HepG2 (cell line): ENCODE results near the gene PTCRA. TPM values are rescaled to one million over a fixed set of nuclear protein-coding genes. Genes with fewer than 3 reads are reported as not detected.

ENCODE experiments used
- ATM ChIP-seq: fragments of 450-650 bp; IDR thresholded peaks from 2 replicates; pipeline ENCODE4 v1.7.1; 2017; ENCODE audit warnings: mild to moderate bottlenecking, borderline replicate concordance
- FOXK2 ChIP-seq: fragments of 450-650 bp; IDR thresholded peaks from 2 replicates; pipeline ENCODE4 v1.6.1; 2016
- HMG20A ChIP-seq: IDR thresholded peaks from 2 replicates; pipeline ENCODE4 v1.6.1; 2016; ENCODE audit warnings: borderline replicate concordance
- HOXA3 ChIP-seq: sonication (generic); formaldehyde crosslinking; IDR thresholded peaks from 2 replicates; pipeline ENCODE4 v1.5.0; 2020; ENCODE audit warnings: missing genetic modification reagents
- JARID2 ChIP-seq: sonication (generic); formaldehyde crosslinking; IDR thresholded peaks from 2 replicates; pipeline ENCODE4 v1.8.1; 2023; ENCODE audit warnings: missing genetic modification reagents, inconsistent platforms; ENCODE audit not compliant: insufficient replicate concordance
- MEIS1 ChIP-seq: sonication (generic); formaldehyde crosslinking; IDR thresholded peaks from 2 replicates; pipeline ENCODE4 v1.9.0; 2021; ENCODE audit warnings: mild to moderate bottlenecking, missing genetic modification reagents, moderate library complexity, borderline replicate concordance
- MIER3 ChIP-seq: IDR thresholded peaks from 2 replicates; pipeline ENCODE4 v1.6.1; 2016; ENCODE audit warnings: missing compliant biosample characterization, borderline replicate concordance
- SAP130 ChIP-seq: IDR thresholded peaks from 2 replicates; pipeline ENCODE4 v1.6.1; 2016; ENCODE audit warnings: low read depth
- THYN1 ChIP-seq: sonication (generic); formaldehyde crosslinking; IDR thresholded peaks from 2 replicates; pipeline ENCODE4 v1.8.1; 2023; ENCODE audit warnings: low read depth, mild to moderate bottlenecking, moderate library complexity, missing genetic modification reagents, borderline replicate concordance
- TP53 ChIP-seq: sonication (generic); formaldehyde crosslinking; conservative IDR thresholded peaks from 2 replicates; pipeline ENCODE4 v1.4.0; 2020; ENCODE audit warnings: missing genetic modification reagents
- ZC3H13 ChIP-seq: sonication (generic); formaldehyde crosslinking; IDR thresholded peaks from 2 replicates; pipeline ENCODE4 v1.8.1; 2023; ENCODE audit warnings: mild to moderate bottlenecking, missing genetic modification reagents, moderate library complexity
- ZFP82 ChIP-seq: sonication (generic); formaldehyde crosslinking; IDR thresholded peaks from 2 replicates; pipeline ENCODE4 v1.5.1; 2020; ENCODE audit warnings: mild to moderate bottlenecking, missing genetic modification reagents, borderline replicate concordance
- ZHX2 ChIP-seq, 2 experiments: sonication (generic) in 1 of 2; formaldehyde crosslinking in 1 of 2; IDR thresholded peaks; 2 replicates each; pipeline versions ENCODE4 v1.6.1 to v1.9.0; 2014 to 2022; ENCODE audit warnings: antibody characterized with exemption in 1 of 2, borderline replicate concordance in 1 of 2, inconsistent platforms in 1 of 2, low read depth in 1 of 2, missing genetic modification reagents in 1 of 2
- ZNF10 ChIP-seq: sonication (generic); formaldehyde crosslinking; IDR thresholded peaks from 2 replicates; pipeline ENCODE4 v1.4.0; 2020; ENCODE audit warnings: mild to moderate bottlenecking, low read depth, missing genetic modification reagents, borderline replicate concordance
- ZNF432 ChIP-seq: sonication (generic); formaldehyde crosslinking; IDR thresholded peaks from 2 replicates; pipeline ENCODE4 v1.5.0; 2020; ENCODE audit warnings: missing genetic modification reagents, mild to moderate bottlenecking, borderline replicate concordance
- ZNF441 ChIP-seq: sonication (generic); formaldehyde crosslinking; IDR thresholded peaks from 2 replicates; pipeline ENCODE4 v1.7.0; 2021; ENCODE audit warnings: missing genetic modification reagents, borderline replicate concordance
- ZNF710 ChIP-seq: sonication (generic); formaldehyde crosslinking; IDR thresholded peaks from 2 replicates; pipeline ENCODE4 v1.5.0; 2020; ENCODE audit warnings: mild to moderate bottlenecking, missing genetic modification reagents, borderline replicate concordance
- ZNF746 ChIP-seq: sonication (generic); formaldehyde crosslinking; IDR thresholded peaks from 2 replicates; pipeline ENCODE4 v1.8.0; 2022; ENCODE audit warnings: mild to moderate bottlenecking, missing genetic modification reagents
- polyA plus RNA-seq, 8 experiments: library from polyadenylated mRNA; depleted of rRNA in 3 of 8; stranded (reverse) in 7 of 8; unstranded in 1 of 8; fragments of >200 nt; fragmentation: Illumina TruSeq in 4 of 8; extraction: Trizol in 4 of 8; gene quantifications; 2 replicates each; pipeline versions ENCODE4 v1.2.1 to v1.2.3, GENCODE V29; 2011 to 2016; ENCODE audit warnings: low read depth in 4 of 8, missing spikeins in 1 of 8, mixed read lengths in 1 of 8; ENCODE audit not compliant: insufficient read depth in 1 of 8
- total RNA-seq, 5 experiments: library from RNA; depleted of rRNA; stranded (reverse); fragments of >200 nt; fragmentation: Illumina TruSeq; extraction: Trizol; gene quantifications; 2 replicates each; pipeline ENCODE4 v1.2.3, GENCODE V29; 2016; ENCODE audit warnings: low read depth in 1 of 5
- TF ChIP-seq, protein P1 (sequence below): sonication (generic); formaldehyde crosslinking; conservative IDR thresholded peaks from 2 replicates; pipeline ENCODE4 v1.8.0; 2022; ENCODE audit warnings: low read depth, missing genetic modification reagents

Gene PTCRA
- total and polyA plus RNA-seq, 2 of the 13 experiments (the other 11 are each of a cell fraction or from before 2014, with no cell fraction given), result not detected

- peak; percentile 65 for TF ChIP-seq ZHX2 (IDR thresholded peaks at IDR 0.05; ENCODE audit: low read depth)
- TF ChIP-seq ZHX2 (CRISPR knock-in tag; IDR thresholded peaks at IDR 0.05; ENCODE audit: borderline replicate concordance), result no peak
- TF ChIP-seq ZFP82 (CRISPR knock-in tag), result no peak
- TF ChIP-seq MIER3 (CRISPR knock-in tag), result peak; percentile 94; the same call in 1 of the 2 replicates
- TF ChIP-seq HMG20A (CRISPR knock-in tag), result peak; percentile 54; the same call in 1 of the 2 replicates
- peak; percentile 96 for TF ChIP-seq ZNF746
- TF ChIP-seq ATM, result no peak; the same call in 1 of the 2 replicates
- no peak for TF ChIP-seq THYN1 (CRISPR knock-in tag)
- peak; percentile 87 for TF ChIP-seq FOXK2
- TF ChIP-seq HOXA3 (CRISPR knock-in tag), result peak; percentile 88; the same call in 1 of the 2 replicates
- TF ChIP-seq ZNF710, result peak; percentile 64; the same call in 1 of the 2 replicates
- TF ChIP-seq MEIS1 (CRISPR knock-in tag), result peak; percentile 60; the same call in 1 of the 2 replicates
- peak; percentile 94 for TF ChIP-seq SAP130 (CRISPR knock-in tag)
- TF ChIP-seq ZC3H13 (CRISPR knock-in tag), result peak; percentile 86
- TF ChIP-seq ZNF10 (CRISPR knock-in tag), result no peak
- TF ChIP-seq ZNF441 (CRISPR knock-in tag), result peak; percentile 72; the same call in 1 of the 2 replicates
- TF ChIP-seq, protein P1, sequence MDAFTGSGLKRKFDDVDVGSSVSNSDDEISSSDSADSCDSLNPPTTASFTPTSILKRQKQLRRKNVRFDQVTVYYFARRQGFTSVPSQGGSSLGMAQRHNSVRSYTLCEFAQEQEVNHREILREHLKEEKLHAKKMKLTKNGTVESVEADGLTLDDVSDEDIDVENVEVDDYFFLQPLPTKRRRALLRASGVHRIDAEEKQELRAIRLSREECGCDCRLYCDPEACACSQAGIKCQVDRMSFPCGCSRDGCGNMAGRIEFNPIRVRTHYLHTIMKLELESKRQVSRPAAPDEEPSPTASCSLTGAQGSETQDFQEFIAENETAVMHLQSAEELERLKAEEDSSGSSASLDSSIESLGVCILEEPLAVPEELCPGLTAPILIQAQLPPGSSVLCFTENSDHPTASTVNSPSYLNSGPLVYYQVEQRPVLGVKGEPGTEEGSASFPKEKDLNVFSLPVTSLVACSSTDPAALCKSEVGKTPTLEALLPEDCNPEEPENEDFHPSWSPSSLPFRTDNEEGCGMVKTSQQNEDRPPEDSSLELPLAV (CRISPR knock-in tag), result no peak
- no peak for TF ChIP-seq ZNF432 (CRISPR knock-in tag)
- no peak for TF ChIP-seq TP53 (CRISPR knock-in tag)
- TF ChIP-seq JARID2, result no peak
Measured at GRCh38 chr6:42938987-42939809, 23.3 kb downstream of the PTCRA start (continued).
